SK-N-SH (cell line): ENCODE results near the gene ZNF474. TPM values are rescaled to one million over a fixed set of nuclear protein-coding genes. Genes with fewer than 3 reads are reported as not detected.

Experiments
- CTCF ChIA-PET: fragments of 300-600, 350-600 bp; formaldehyde crosslinking; extraction: SDS; loops from one replicate; lab custom pipeline; 2021; lab: Yijun Ruan, JAX
- POLR2A ChIA-PET: fragments of 350-600 bp; sonication (Branson Sonifier 250); formaldehyde crosslinking; extraction: SDS; loops from one replicate; lab custom pipeline; 2020; ENCODE audit warnings: antibody characterized with exemption, inconsistent platforms; lab: Yijun Ruan, JAX
- DNase-seq: peaks from one replicate; pipeline ENCODE4 v3.0.0; 2012
- H2AFZ ChIP-seq: fragments of 200-600 bp; sonication (generic); 2 replicates; pipeline ENCODE4 v1.8.1; 2016; ENCODE audit warnings: antibody characterized with exemption, mild to moderate bottlenecking, low read depth
- H3F3A ChIP-seq: fragments of 200-600 bp; sonication (generic); replicated peaks from 2 replicates; pipeline ENCODE3; 2016; ENCODE audit warnings: antibody characterized with exemption, mild to moderate bottlenecking; ENCODE audit not compliant: insufficient read depth
- H3K27ac ChIP-seq, 2 experiments: fragments of 200-500 bp in 1 of 2; fragments of 200-600 bp in 1 of 2; sonication (Bioruptor generic) in 1 of 2; sonication (generic), shearing (Covaris generic) in 1 of 2; 2 replicates each; pipeline versions ENCODE4 v1.5.1 to v1.6.1; 2014 to 2016; ENCODE audit warnings: low read depth in 2 of 2, inconsistent platforms in 1 of 2, low read length in 1 of 2, mild to moderate bottlenecking in 1 of 2, mixed read lengths in 1 of 2
- H3K27me3 ChIP-seq: fragments of 200-600 bp; sonication (generic), shearing (Covaris generic); 2 replicates; pipeline ENCODE4 v1.6.1; 2016; ENCODE audit warnings: mixed run types; ENCODE audit not compliant: insufficient read depth
- H3K36me3 ChIP-seq, 2 experiments: fragments of 200-500 bp in 1 of 2; fragments of 200-600 bp in 1 of 2; sonication (Bioruptor generic) in 1 of 2; sonication (generic) in 1 of 2; replicated peaks in 1 of 2; 2 replicates each; pipeline versions ENCODE3 to v1.5.1; 2014 to 2016; ENCODE audit warnings: low read length in 1 of 2, mild to moderate bottlenecking in 1 of 2; ENCODE audit not compliant: insufficient read depth in 2 of 2, control insufficient read depth in 1 of 2
- H3K4me1 ChIP-seq, 2 experiments: fragments of 200-500 bp in 1 of 2; fragments of 200-600 bp in 1 of 2; sonication (Bioruptor generic) in 1 of 2; sonication (generic), shearing (Covaris generic) in 1 of 2; 2 replicates each; pipeline versions ENCODE4 v1.5.1 to v1.6.1; 2014 to 2016; ENCODE audit warnings: low read depth in 1 of 2, low read length in 1 of 2, mixed run types in 1 of 2; ENCODE audit not compliant: insufficient read depth in 2 of 2, control insufficient read depth in 1 of 2
- H3K4me2 ChIP-seq: fragments of 200-600 bp; sonication (generic), shearing (Covaris generic); 2 replicates; pipeline ENCODE4 v1.6.1; 2017; ENCODE audit warnings: mixed run types
- H3K4me3 ChIP-seq, 2 experiments: fragments of 200-500 bp in 1 of 2; fragments of 200-600 bp in 1 of 2; sonication (Bioruptor generic) in 1 of 2; sonication (generic), shearing (Covaris generic) in 1 of 2; 2 replicates each; pipeline versions ENCODE4 v1.5.1 to v1.8.1; 2014 to 2016; ENCODE audit warnings: low read depth in 2 of 2, inconsistent platforms in 1 of 2, low read length in 1 of 2, mild to moderate bottlenecking in 1 of 2, mixed read lengths in 1 of 2, moderate library complexity in 1 of 2
- H3K79me2 ChIP-seq: fragments of 200-600 bp; sonication (generic); 2 replicates; pipeline ENCODE4 v1.8.1; 2017; ENCODE audit warnings: mild to moderate bottlenecking; ENCODE audit not compliant: insufficient read depth
- H3K9ac ChIP-seq: fragments of 200-600 bp; sonication (generic); 2 replicates; pipeline ENCODE4 v1.6.1; 2017; ENCODE audit warnings: mixed run types
- H3K9me2 ChIP-seq: fragments of 200-600 bp; sonication (generic); 2 replicates; pipeline ENCODE4 v1.6.1; 2017; ENCODE audit warnings: mixed run types
- H3K9me3 ChIP-seq: fragments of 200-600 bp; sonication (generic); 2 replicates; pipeline ENCODE4 v1.6.1; 2017; ENCODE audit warnings: mixed run types, mild to moderate bottlenecking, moderate library complexity
- H4K20me1 ChIP-seq: fragments of 200-600 bp; sonication (generic); 2 replicates; pipeline ENCODE4 v1.6.1; 2017; ENCODE audit warnings: mild to moderate bottlenecking, mixed run types; ENCODE audit not compliant: insufficient read depth
- CHD2 ChIP-seq: fragments of 150-350 bp; IDR thresholded peaks from 2 replicates; pipeline ENCODE4 v1.6.1; 2018; ENCODE audit warnings: low read length; ENCODE audit not compliant: partially characterized antibody
- CTCF ChIP-seq: fragments of 200-600 bp; sonication (generic); IDR thresholded peaks from 2 replicates; pipeline ENCODE4 v1.6.1; 2017; ENCODE audit warnings: antibody characterized with exemption, mild to moderate bottlenecking, moderate library complexity
- ELF1 ChIP-seq: IDR thresholded peaks from 2 replicates; pipeline ENCODE4 v1.4.0; 2012
- EP300 ChIP-seq, 2 experiments: IDR thresholded peaks; 2 replicates each; pipeline versions ENCODE4 v1.4.0 to v1.6.1; 2012; ENCODE audit warnings: borderline replicate concordance in 1 of 2, low read depth in 1 of 2, low read length in 1 of 2
- EZH2phosphoT487 ChIP-seq: fragments of 200-600 bp; sonication (generic); IDR thresholded peaks from 2 replicates; pipeline ENCODE4 v1.6.1; 2017; ENCODE audit warnings: low read depth, mixed run types, mild to moderate bottlenecking, antibody characterized with exemption, moderate library complexity, borderline replicate concordance
- FOXJ3 ChIP-seq: sonication (generic); formaldehyde crosslinking; IDR thresholded peaks from 2 replicates; pipeline ENCODE4 v1.5.1; 2020; ENCODE audit warnings: mild to moderate bottlenecking, missing genetic modification reagents
- GABPA ChIP-seq: IDR thresholded peaks from 2 replicates; pipeline ENCODE4 v1.4.0; 2012; ENCODE audit warnings: low read depth, mild to moderate bottlenecking
- GATA2 ChIP-seq: sonication (generic); formaldehyde crosslinking; IDR thresholded peaks from 2 replicates; pipeline ENCODE4 v1.5.0; 2020; ENCODE audit warnings: mild to moderate bottlenecking, missing genetic modification reagents
- MAX ChIP-seq: IDR thresholded peaks from 2 replicates; pipeline ENCODE4 v1.4.0; 2012; ENCODE audit warnings: low read depth
- MEF2A ChIP-seq: IDR thresholded peaks from 2 replicates; pipeline ENCODE4 v1.4.0; 2012; ENCODE audit warnings: low read depth, borderline replicate concordance
- POLR2AphosphoS5 ChIP-seq: IDR thresholded peaks from 2 replicates; pipeline ENCODE4 v1.6.1; 2012; ENCODE audit warnings: low read depth, low read length
- RCOR1 ChIP-seq: fragments of 150-350 bp; IDR thresholded peaks from 2 replicates; pipeline ENCODE4 v1.6.1; 2017; ENCODE audit warnings: antibody characterized with exemption, low read length
- REST ChIP-seq: IDR thresholded peaks from 2 replicates; pipeline ENCODE4 v1.6.1; 2012; ENCODE audit warnings: mild to moderate bottlenecking, low read depth, low read length, moderate library complexity
- RFX5 ChIP-seq: IDR thresholded peaks from 2 replicates; pipeline ENCODE4 v1.6.1; 2012; ENCODE audit warnings: mild to moderate bottlenecking, improper control_type of control experiment, low read length
- SMC3 ChIP-seq: IDR thresholded peaks from 2 replicates; pipeline ENCODE4 v1.6.1; 2012; ENCODE audit warnings: low read depth, low read length, improper control_type of control experiment
- TAF1 ChIP-seq: IDR thresholded peaks from 2 replicates; pipeline ENCODE4 v1.6.1; 2012; ENCODE audit warnings: low read depth, mild to moderate bottlenecking, low read length, moderate library complexity, borderline replicate concordance
- TEAD4 ChIP-seq: IDR thresholded peaks from 2 replicates; pipeline ENCODE4 v1.4.0; 2012; ENCODE audit warnings: mild to moderate bottlenecking, borderline replicate concordance; ENCODE audit not compliant: insufficient read depth
- WGBS: methylation state at CpG from one replicate; pipeline ENCODE4 v1.1.6; 2017; ENCODE audit warnings: low lambda C conversion rate; 5-methylcytosine and 5-hydroxymethylcytosine counted together
- polyA plus RNA-seq, 3 experiments: library from polyadenylated mRNA; depleted of rRNA; stranded (reverse); fragments of >200 nt; gene quantifications; 2 replicates each; pipeline ENCODE4 v1.2.3, GENCODE V29; 2012

Gene ZNF474
- polyA plus RNA-seq, 1 of the 3 experiments (the other 2 are of a cell fraction) = 0.08 TPM

- Histone ChIP-seq H2AFZ (no peak overlapping the region; the same call in 1 of the 2 replicates), H3K79me2 (no peaks in the 10 kb centered on the region), H3K27ac (peak overlapping the region in 1 of 2 experiments; percentile 94; a peak in 2 of 4 replicates), H4K20me1 (no peaks in the 10 kb centered on the region), H3K4me2 (no peak overlapping the region), H3K4me1 (peaks cover 0 to 2% of the 10 kb centered on the region in 2 experiments; a peak in 1 of 4 replicates), H3K4me3 (no peak overlapping the region), H3K9me2 (no peaks in the 10 kb centered on the region), H3K36me3 (no peaks in the 10 kb centered on the region), H3K27me3 (no peaks in the 10 kb centered on the region), H3F3A (peaks cover 4% of the 10 kb centered on the region), H3K9ac (peak overlapping the region; percentile 68; the same call in 1 of the 2 replicates), H3K9me3 (no peaks in the 10 kb centered on the region)
- ChIA-PET POLR2A (no interaction called here), CTCF (no interaction called here)
- DNase-seq = no peak
- WGBS = 88% methylated on average over 2 of the region's 2 CpGs
- no peak for TF ChIP-seq ELF1
- TF ChIP-seq GATA2 = no peak
Observed at GRCh38 chr5:122130152-122130551, 806 bp downstream of the ZNF474 start.

GRCh38 chr5:122137702-122138101 is 8.4 kb downstream of the ZNF474 start:
- H3K4me2 ChIP-seq = no peak overlapping the region
- H3K36me3 ChIP-seq = no peaks in the 10 kb centered on the region
- ChIA-PET CTCF (no interaction called here), POLR2A (no interaction called here)
- DNase-seq = no peak
- H3K27ac ChIP-seq = no peak overlapping the region
- H3K9me3 ChIP-seq = no peaks in the 10 kb centered on the region
- H3K9ac ChIP-seq = no peak overlapping the region
- no peaks in the 10 kb centered on the region for H4K20me1 ChIP-seq
- H3F3A ChIP-seq = peaks cover 12% of the 10 kb centered on the region
- no peaks in the 10 kb centered on the region for H3K4me1 ChIP-seq
- H3K9me2 ChIP-seq = no peaks in the 10 kb centered on the region
- no peak for TF ChIP-seq MAX
- no peak for TF ChIP-seq RCOR1
- TF ChIP-seq EP300 (IDR thresholded peaks at IDR 0.05; ENCODE audit: borderline replicate concordance in 1 of 2, low read depth in 1 of 2, low read length in 1 of 2) = no peak
- no peak for TF ChIP-seq CHD2
- TF ChIP-seq EZH2phosphoT487 = no peak
- no peak for TF ChIP-seq ELF1
- TF ChIP-seq SMC3 = no peak
- TF ChIP-seq CTCF = no peak
- no peak for TF ChIP-seq TAF1
- no peak for TF ChIP-seq TEAD4
- no peak for TF ChIP-seq MEF2A
- no peak for TF ChIP-seq FOXJ3 (CRISPR knock-in tag)
- no peak for TF ChIP-seq RFX5
- TF ChIP-seq REST = no peak
- TF ChIP-seq GABPA = no peak
- TF ChIP-seq POLR2AphosphoS5 = no peak
- TF ChIP-seq GATA2 = no peak
- no peak overlapping the region for H2AFZ ChIP-seq
- no peaks in the 10 kb centered on the region for H3K79me2 ChIP-seq
- WGBS = 97% methylated on average over 4 of the region's 4 CpGs
- H3K4me3 ChIP-seq = no peak overlapping the region
- H3K27me3 ChIP-seq = no peaks in the 10 kb centered on the region
